H1 (cell line): Measurements from ENCODE around the gene GALNT1. TPM values are rescaled to one million over a fixed set of nuclear protein-coding genes. Genes with fewer than 3 reads are reported as not detected.

Experiments used
- CTCF ChIA-PET: fragments of 300-600 bp; sonication (Branson Sonifier 250); formaldehyde crosslinking; loops from one replicate; lab custom pipeline; 2021; ENCODE audit not compliant: partially characterized antibody; lab: Charles Lee
- POLR2A ChIA-PET: fragments of 300-600 bp; sonication (Branson Sonifier 250); formaldehyde crosslinking; loops from one replicate; lab custom pipeline; 2021; ENCODE audit warnings: inconsistent platforms; ENCODE audit not compliant: partially characterized antibody; lab: Charles Lee
- DNase-seq, 2 experiments: peaks; one replicate each; pipeline versions ENCODE4 v3.0.0 to v3.0.0-alpha.2; 2010 to 2022; ENCODE audit warnings: low spot score in 2 of 2, low read depth in 1 of 2, mixed read lengths in 1 of 2
- FAIRE-seq: peaks from 2 replicates; lab custom pipeline; 2011; peaks lifted over from hg19 to GRCh38; lab: Jason Lieb, UNC
- H2AFZ ChIP-seq: 2 replicates; pipeline ENCODE4 v1.8.1; 2012; ENCODE audit warnings: low read length, inconsistent platforms
- H2AK5ac ChIP-seq: 2 replicates; pipeline ENCODE4 v1.6.1; 2013; ENCODE audit warnings: low read depth, low read length
- H2BK120ac ChIP-seq: replicated peaks from 2 replicates; pipeline ENCODE3; 2013; ENCODE audit warnings: low read depth, low read length, inconsistent platforms
- H2BK12ac ChIP-seq: 2 replicates; pipeline ENCODE4 v1.6.1; 2013; ENCODE audit warnings: low read depth, low read length
- H2BK15ac ChIP-seq: 2 replicates; pipeline ENCODE4 v1.6.1; 2013; ENCODE audit warnings: low read length
- H2BK20ac ChIP-seq: 2 replicates; pipeline ENCODE4 v1.6.1; 2013; ENCODE audit warnings: low read length
- H2BK5ac ChIP-seq: 2 replicates; pipeline ENCODE4 v1.6.1; 2013; ENCODE audit warnings: low read depth, low read length
- H3K14ac ChIP-seq: 2 replicates; pipeline ENCODE4 v1.6.1; 2013; ENCODE audit warnings: inconsistent platforms; ENCODE audit not compliant: insufficient read length
- H3K18ac ChIP-seq: 2 replicates; pipeline ENCODE4 v1.6.1; 2013; ENCODE audit warnings: low read length; ENCODE audit errors: extremely low read depth
- H3K23ac ChIP-seq: 2 replicates; pipeline ENCODE4 v1.6.1; 2013; ENCODE audit warnings: inconsistent platforms; ENCODE audit not compliant: insufficient read length
- H3K23me2 ChIP-seq: 2 replicates; pipeline ENCODE4 v1.6.1; 2013; ENCODE audit warnings: low read depth, low read length
- H3K27ac ChIP-seq: 2 replicates; pipeline ENCODE4 v1.6.1; 2011; ENCODE audit warnings: low read depth, low read length, inconsistent platforms
- H3K27me3 ChIP-seq, 4 experiments: replicated peaks in 1 of 4; 1 replicate in 1 of 4; 2 replicates in 3 of 4; pipeline versions ENCODE4 v1.6.1 to v1.8.1; 2011 to 2013; ENCODE audit warnings: low read length in 3 of 4, mild to moderate bottlenecking in 3 of 4, inconsistent platforms in 2 of 4, mixed read lengths in 2 of 4, moderate library complexity in 1 of 4; ENCODE audit not compliant: control insufficient read depth in 3 of 4, insufficient read depth in 3 of 4; ENCODE audit errors: extremely low read depth in 1 of 4
- H3K36me3 ChIP-seq, 4 experiments: 2 replicates each; pipeline versions ENCODE4 v1.6.1 to v1.8.1; 2011 to 2013; ENCODE audit warnings: mild to moderate bottlenecking in 4 of 4, low read length in 3 of 4, moderate library complexity in 2 of 4, control low read depth in 1 of 4, inconsistent platforms in 1 of 4; ENCODE audit not compliant: insufficient read depth in 4 of 4, control insufficient read depth in 2 of 4
- H3K4ac ChIP-seq: replicated peaks from 2 replicates; pipeline ENCODE3; 2013; ENCODE audit warnings: low read length, low read depth, mixed read lengths, inconsistent platforms; ENCODE audit not compliant: insufficient read length
- H3K4me1 ChIP-seq, 4 experiments: replicated peaks in 1 of 4; 1 replicate in 1 of 4; 2 replicates in 3 of 4; pipeline versions ENCODE4 v1.6.1 to v1.8.1; 2011 to 2013; ENCODE audit warnings: low read length in 3 of 4, inconsistent platforms in 2 of 4, mixed read lengths in 1 of 4; ENCODE audit not compliant: insufficient read depth in 4 of 4, control insufficient read depth in 3 of 4
- H3K4me2 ChIP-seq, 2 experiments: 2 replicates each; pipeline versions ENCODE4 v1.6.1 to v1.8.1; 2011 to 2013; ENCODE audit warnings: low read depth in 2 of 2, low read length in 2 of 2, control low read depth in 1 of 2, inconsistent platforms in 1 of 2, mild to moderate bottlenecking in 1 of 2; ENCODE audit not compliant: insufficient read depth in 1 of 2
- H3K4me3 ChIP-seq, 4 experiments: fragments of 200-600, 300-600 bp in 1 of 4; sonication (generic), shearing (Covaris generic), sonication (Bioruptor Twin) in 1 of 4; 2 replicates each; pipeline versions ENCODE4 v1.5.1 to v1.8.1; 2011 to 2016; ENCODE audit warnings: low read length in 4 of 4, low read depth in 3 of 4, control low read depth in 2 of 4, inconsistent platforms in 2 of 4, mild to moderate bottlenecking in 2 of 4, mixed read lengths in 1 of 4, moderate library complexity in 1 of 4; ENCODE audit not compliant: insufficient read depth in 2 of 4; ENCODE audit errors: extremely low read depth in 1 of 4
- H3K56ac ChIP-seq: replicated peaks from 2 replicates; pipeline ENCODE3; 2013; ENCODE audit warnings: low read depth, mild to moderate bottlenecking, mixed read lengths, low read length, inconsistent platforms; ENCODE audit not compliant: insufficient read length
- H3K79me1 ChIP-seq: 2 replicates; pipeline ENCODE4 v1.6.1; 2013; ENCODE audit warnings: low read depth, low read length, control low read depth
- H3K79me2 ChIP-seq, 2 experiments: 2 replicates each; pipeline versions ENCODE4 v1.6.1 to v1.8.1; 2012 to 2013; ENCODE audit warnings: low read length in 2 of 2, mild to moderate bottlenecking in 2 of 2, inconsistent platforms in 1 of 2; ENCODE audit not compliant: insufficient read depth in 2 of 2, control insufficient read depth in 1 of 2
- H3K9ac ChIP-seq, 4 experiments: replicated peaks in 1 of 4; 1 replicate in 1 of 4; 2 replicates in 3 of 4; pipeline versions ENCODE4 v1.6.1 to v1.8.1; 2011 to 2013; ENCODE audit warnings: low read depth in 3 of 4, low read length in 3 of 4, control low read depth in 2 of 4, mild to moderate bottlenecking in 2 of 4, moderate library complexity in 2 of 4, inconsistent platforms in 1 of 4; ENCODE audit errors: extremely low read depth in 1 of 4
- H3K9me3 ChIP-seq, 2 experiments: 2 replicates each; pipeline versions ENCODE4 v1.6.1 to v1.8.1; 2012 to 2013; ENCODE audit warnings: mild to moderate bottlenecking in 2 of 2, moderate library complexity in 2 of 2, control low read depth in 1 of 2, inconsistent platforms in 1 of 2, low read depth in 1 of 2, low read length in 1 of 2, mixed read lengths in 1 of 2; ENCODE audit not compliant: insufficient read depth in 2 of 2
- H4K20me1 ChIP-seq, 2 experiments: replicated peaks in 1 of 2; 2 replicates each; pipeline versions ENCODE3 to v1.8.1; 2011 to 2013; ENCODE audit warnings: inconsistent platforms in 2 of 2, low read length in 2 of 2, mild to moderate bottlenecking in 1 of 2; ENCODE audit not compliant: insufficient read depth in 2 of 2, control insufficient read depth in 1 of 2
- H4K5ac ChIP-seq: 2 replicates; pipeline ENCODE4 v1.6.1; 2013; ENCODE audit warnings: low read length, low read depth, mixed read lengths, inconsistent platforms; ENCODE audit not compliant: insufficient read length
- H4K8ac ChIP-seq: 2 replicates; pipeline ENCODE4 v1.8.0; 2013; ENCODE audit warnings: mild to moderate bottlenecking, moderate library complexity, low read length, inconsistent platforms; ENCODE audit not compliant: insufficient read depth; ENCODE audit errors: extremely low read depth
- H4K91ac ChIP-seq: replicated peaks from 2 replicates; pipeline ENCODE3; 2013; ENCODE audit warnings: low read length, mixed read lengths, inconsistent platforms; ENCODE audit not compliant: insufficient read length
- CTBP2 ChIP-seq: IDR thresholded peaks from 2 replicates; pipeline ENCODE4 v1.7.0; 2011; ENCODE audit warnings: borderline replicate concordance, mild to moderate bottlenecking, moderate library complexity, mixed read lengths, low read length; ENCODE audit not compliant: insufficient read depth, insufficient read length
- EP300 ChIP-seq, 2 experiments: IDR thresholded peaks; 1 replicate in 1 of 2; 2 replicates in 1 of 2; pipeline ENCODE4 v1.6.1; 2011 to 2012; ENCODE audit warnings: low read depth in 2 of 2, low read length in 2 of 2, mild to moderate bottlenecking in 2 of 2, borderline replicate concordance in 1 of 2, inconsistent platforms in 1 of 2, moderate library complexity in 1 of 2
- GABPA ChIP-seq: IDR thresholded peaks from 2 replicates; pipeline ENCODE4 v1.6.1; 2011; ENCODE audit warnings: mild to moderate bottlenecking, low read length, moderate library complexity, borderline replicate concordance; ENCODE audit not compliant: insufficient read depth
- GTF2F1 ChIP-seq: IDR thresholded peaks from 2 replicates; pipeline ENCODE4 v1.6.1; 2012; ENCODE audit warnings: low read depth, low read length, improper control_type of control experiment, borderline replicate concordance
- KDM4A ChIP-seq: IDR thresholded peaks from one replicate; pipeline ENCODE4 v1.7.1; 2012; ENCODE audit warnings: low read depth, mild to moderate bottlenecking, moderate library complexity, low read length, inconsistent platforms; ENCODE audit not compliant: severe bottlenecking
- POLR2A ChIP-seq, 2 experiments: IDR thresholded peaks; 1 replicate in 1 of 2; 2 replicates in 1 of 2; pipeline ENCODE4 v1.6.1; 2011; ENCODE audit warnings: low read depth in 2 of 2, low read length in 2 of 2, mild to moderate bottlenecking in 2 of 2; ENCODE audit errors: control extremely low read depth in 1 of 2
- TAF7 ChIP-seq: optimal IDR thresholded peaks from 2 replicates; pipeline ENCODE3; 2011; ENCODE audit warnings: low read depth, mild to moderate bottlenecking, inconsistent platforms, low read length, moderate library complexity, borderline replicate concordance
- WGBS, 2 experiments: shearing (Covaris generic) in 1 of 2; methylation state at CpG; one replicate each; pipeline versions ENCODE4 v1.1.6 to v1.1.7; 2013 to 2015; ENCODE audit warnings: low lambda C conversion rate in 2 of 2, mixed read lengths in 2 of 2, inconsistent platforms in 1 of 2, low coverage in 1 of 2, missing lambda C conversion rate in 1 of 2; ENCODE audit not compliant: insufficient replicate concordance in 2 of 2, insufficient coverage in 1 of 2, insufficient read length in 1 of 2; ENCODE audit errors: extremely low coverage in 1 of 2, missing lambda C conversion rate in 1 of 2; 5-methylcytosine and 5-hydroxymethylcytosine counted together
- polyA plus RNA-seq, 7 experiments: library from polyadenylated mRNA; depleted of rRNA in 3 of 7; stranded (reverse) in 5 of 7; unstranded in 2 of 7; fragments of >200 nt in 5 of 7; fragments of 200-250 nt in 2 of 7; gene quantifications; 1 replicate in 5 of 7; 2 replicates in 1 of 7; 4 replicates in 1 of 7; pipeline versions ENCODE4 v1.2.1 to v1.2.3, GENCODE V29; 2011 to 2013; ENCODE audit warnings: missing spikeins in 2 of 7, mixed read lengths in 2 of 7
- total RNA-seq: library from RNA; stranded (reverse); fragmentation: NEBNext Ultra II Directional; extraction: Animal tissue kit (Norgen Biotek cat#: 25700); gene quantifications from 2 replicates; pipeline ENCODE4 v1.2.1, GENCODE V29; 2021

The GALNT1 gene
- total and polyA plus RNA-seq, 2 of the 8 experiments (the other 6 are each of a cell fraction or from before 2014, with no cell fraction given) = 22.4 to 101 TPM

GRCh38 chr18:35716169-35716831, 134.8 kb downstream of the GALNT1 start:
- H2BK20ac ChIP-seq = no peak overlapping the region
- H3K4me2 ChIP-seq = no peak overlapping the region
- H3K23ac ChIP-seq = no peak overlapping the region
- H3K79me1 ChIP-seq = no peaks in the 10 kb centered on the region
- no peaks in the 10 kb centered on the region for H3K79me2 ChIP-seq
- H3K18ac ChIP-seq = no peak overlapping the region
- H2BK15ac ChIP-seq = no peak overlapping the region
- no peaks in the 10 kb centered on the region for H3K27me3 ChIP-seq
- no peak overlapping the region for H2AK5ac ChIP-seq
- H4K8ac ChIP-seq = no peak overlapping the region
- H4K91ac ChIP-seq = no peak overlapping the region
- H3K14ac ChIP-seq = no peak overlapping the region
- no peaks in the 10 kb centered on the region for H3K36me3 ChIP-seq
- peaks cover 0 to 3% of the 10 kb centered on the region in 2 experiments; a peak in 1 of 4 replicates for H3K9me3 ChIP-seq
- DNase-seq (no peak), FAIRE-seq (no peak)
- H3K27ac ChIP-seq = no peak overlapping the region
- no peak overlapping the region for H4K5ac ChIP-seq
- no peak overlapping the region for H2BK12ac ChIP-seq
- ChIA-PET POLR2A (no interaction called here), CTCF (no interaction called here)
- no peak overlapping the region for H3K56ac ChIP-seq
- no peak overlapping the region for H3K4ac ChIP-seq
- H3K4me1 ChIP-seq = no peaks in the 10 kb centered on the region
- H2BK5ac ChIP-seq = no peak overlapping the region
- WGBS, 2 experiments = 88% methylated on average over 4 of the region's 4 CpGs; no CpG with 5 or more reads in 1 of the 2 experiments
- H3K4me3 ChIP-seq = no peak overlapping the region
- no peak overlapping the region for H3K9ac ChIP-seq
- TF ChIP-seq EP300 (IDR thresholded peaks at IDR 0.05; ENCODE audit: borderline replicate concordance in 1 of 2, low read depth in 2 of 2, low read length in 2 of 2) (no peak), GTF2F1 (no peak), TAF7 (no peak), GABPA (no peak), KDM4A (no peak), CTBP2 (no peak), POLR2A (IDR thresholded peaks at IDR 0.05; ENCODE audit: control extremely low read depth in 1 of 2, low read depth in 2 of 2, low read length in 2 of 2) (peak in 1 of 2 experiments; percentile 26; a peak in 1 of 3 replicates)
- no peaks in the 10 kb centered on the region for H4K20me1 ChIP-seq
- H2AFZ ChIP-seq = no peak overlapping the region
- no peaks in the 10 kb centered on the region for H3K23me2 ChIP-seq
- no peak overlapping the region for H2BK120ac ChIP-seq
